HG03432 (cell line): Measurements from ENCODE around the gene CCDC83.
"Not testable (repeated sequence)": the region's sequence is repeated elsewhere in the genome, so short reads cannot be mapped to it uniquely, and the experiment has no call there.

ENCODE experiments used
- ATAC-seq: cut with Tn5 transposase; IDR thresholded peaks from one replicate; pipeline ENCODE4 v1.9.1; 2021; ENCODE audit warnings: mild to moderate bottlenecking, moderate library complexity; ENCODE audit not compliant: unreplicated experiment

CCDC83 gene

GRCh38 chr11:85835263-85835662 lies 19.9 kb upstream of the CCDC83 start:
- no peak for ATAC-seq

GRCh38 chr11:85835729-85836128 lies 19.5 kb upstream of the CCDC83 start:
- no peak for ATAC-seq

- not testable (repeated sequence) for ATAC-seq
Measured at GRCh38 chr11:85840932-85841331, 14.3 kb upstream of the CCDC83 start.

GRCh38 chr11:85843929-85844328 lies 11.3 kb upstream of the CCDC83 start:
- ATAC-seq: no peak

- no peak for ATAC-seq
Measured at GRCh38 chr11:85844439-85845123, 10.6 kb upstream of the CCDC83 start.

- ATAC-seq: no peak
Measured at GRCh38 chr11:85845124-85845631, 10.0 kb upstream of the CCDC83 start.

- ATAC-seq: no peak
Measured at GRCh38 chr11:85847436-85847835, 7.7 kb upstream of the CCDC83 start.

GRCh38 chr11:85848006-85848405 lies 7.2 kb upstream of the CCDC83 start:
- no peak for ATAC-seq

GRCh38 chr11:85848556-85848955 lies 6.6 kb upstream of the CCDC83 start:
- no peak for ATAC-seq

- ATAC-seq: not testable (repeated sequence)
Measured at GRCh38 chr11:85852754-85853153, 2.4 kb upstream of the CCDC83 start.

GRCh38 chr11:85853541-85853940 lies 1.6 kb upstream of the CCDC83 start:
- not testable (repeated sequence) for ATAC-seq

GRCh38 chr11:85854212-85854556 lies 999 bp upstream of the CCDC83 start:
- no peak for ATAC-seq

GRCh38 chr11:85854557-85855340 lies 434 bp upstream of the CCDC83 start:
- peak; percentile 99 for ATAC-seq

- ATAC-seq: no peak
Measured at GRCh38 chr11:85857098-85857497, 1.9 kb downstream of the CCDC83 start.

- not testable (repeated sequence) for ATAC-seq
Measured at GRCh38 chr11:85859541-85859940, 4.4 kb downstream of the CCDC83 start.

GRCh38 chr11:85863855-85864254 lies 8.7 kb downstream of the CCDC83 start:
- no peak for ATAC-seq

- no peak for ATAC-seq
Measured at GRCh38 chr11:85866137-85866827, 11.1 kb downstream of the CCDC83 start.

- no peak for ATAC-seq
Measured at GRCh38 chr11:85867751-85868150, 12.6 kb downstream of the CCDC83 start.

- no peak for ATAC-seq
Measured at GRCh38 chr11:85869781-85870180, 14.6 kb downstream of the CCDC83 start.

GRCh38 chr11:85874265-85874664 lies 19.1 kb downstream of the CCDC83 start:
- no peak for ATAC-seq

GRCh38 chr11:85875505-85875904 lies 20.3 kb downstream of the CCDC83 start:
- ATAC-seq: no peak

GRCh38 chr11:85884581-85885021 lies 29.4 kb downstream of the CCDC83 start:
- no peak for ATAC-seq
